GM12891 (cell line): ENCODE measurements around the gene GRIK4.

Experiments
- DNase-seq: peaks from one replicate; pipeline ENCODE4 v3.0.0; 2011; ENCODE audit warnings: low spot score; ENCODE audit not compliant: insufficient read length
- FAIRE-seq: peaks from 2 replicates; lab custom pipeline; 2011; peaks lifted over from hg19 to GRCh38; lab: Jason Lieb, UNC
- PAX5 ChIP-seq: IDR thresholded peaks from 2 replicates; pipeline ENCODE4 v1.6.1; 2011; ENCODE audit warnings: low read length, moderate library complexity, mild to moderate bottlenecking; ENCODE audit not compliant: insufficient read depth, severe bottlenecking
- POLR2A ChIP-seq: IDR thresholded peaks from 2 replicates; pipeline ENCODE4 v1.6.1; 2011; ENCODE audit warnings: low read depth, low read length, control low read depth
- POLR2AphosphoS5 ChIP-seq: IDR thresholded peaks from 2 replicates; pipeline ENCODE4 v1.6.1; 2011; ENCODE audit warnings: low read depth, low read length, control low read depth
- POU2F2 ChIP-seq: IDR thresholded peaks from 2 replicates; pipeline ENCODE4 v1.6.1; 2011; ENCODE audit warnings: low read depth, mild to moderate bottlenecking, control low read depth, low read length, moderate library complexity
- SPI1 ChIP-seq: IDR thresholded peaks from 2 replicates; pipeline ENCODE4 v1.6.1; 2011; ENCODE audit warnings: low read depth, low read length, control low read depth
- TAF1 ChIP-seq: IDR thresholded peaks from 2 replicates; pipeline ENCODE4 v1.6.1; 2011; ENCODE audit warnings: low read depth, low read length, control low read depth

Gene GRIK4

GRCh38 chr11:120522736-120523135, 11.2 kb downstream of the GRIK4 start:
- FAIRE-seq = no peak
- DNase-seq = no peak
- TF ChIP-seq POLR2A (no peak), TAF1 (no peak), POLR2AphosphoS5 (no peak), PAX5 (no peak), POU2F2 (no peak), SPI1 (no peak)

DNA sequence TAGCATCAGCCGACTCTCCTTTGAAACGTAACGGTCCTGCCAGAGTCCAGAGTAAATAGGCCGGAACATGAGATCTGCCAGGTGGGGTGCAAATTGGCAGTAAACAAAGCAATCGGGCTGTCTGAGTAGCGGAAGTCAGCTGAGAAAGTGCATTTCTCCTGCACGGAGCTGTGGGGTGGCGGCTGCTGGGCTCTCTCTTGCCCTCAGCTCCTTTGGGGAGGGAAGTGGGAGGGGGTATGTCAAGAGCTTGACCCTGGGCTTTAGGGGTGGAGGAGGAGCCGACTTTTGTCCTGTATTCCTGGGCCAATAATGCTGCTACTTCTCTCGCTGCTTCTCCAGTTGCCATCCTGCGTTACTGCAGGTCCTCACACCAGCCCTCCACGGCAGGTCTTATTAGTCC, 11.6 kb downstream of the GRIK4 start:
- TF ChIP-seq POLR2AphosphoS5 (no peak), PAX5 (no peak), SPI1 (no peak), POU2F2 (no peak)
- DNase-seq = no peak
- FAIRE-seq = no peak

DNA sequence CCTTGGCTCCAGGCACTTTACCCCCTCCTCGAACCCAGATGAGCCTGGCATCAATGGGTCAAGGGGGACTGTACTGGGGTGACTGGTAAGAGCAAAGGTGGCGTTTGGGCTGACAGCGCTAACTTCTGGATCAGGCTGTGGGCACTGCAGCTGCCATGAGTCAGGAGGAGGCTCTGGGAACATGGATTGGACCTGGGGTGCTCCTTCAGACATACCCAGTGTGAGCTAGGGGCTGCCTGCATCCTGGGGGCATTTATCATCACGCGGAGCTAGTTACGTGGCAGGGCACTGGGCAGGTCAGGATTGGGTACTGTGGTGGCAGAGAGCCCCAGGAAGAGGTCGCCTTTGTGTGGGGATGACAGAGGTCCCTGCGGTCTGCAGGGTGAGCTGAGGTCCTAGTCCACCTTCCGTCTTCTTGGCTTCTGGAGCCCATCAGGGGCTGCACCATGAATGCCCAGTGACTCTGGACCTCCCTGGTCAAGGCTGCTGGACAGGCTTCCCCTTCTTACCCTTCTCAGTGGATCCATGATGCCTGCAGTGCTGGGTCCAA, 13.1 kb downstream of the GRIK4 start:
- FAIRE-seq = no peak
- DNase-seq = no peak
- TF ChIP-seq POLR2AphosphoS5 (no peak), TAF1 (no peak), POLR2A (no peak), PAX5 (no peak), POU2F2 (no peak), SPI1 (no peak)

DNA sequence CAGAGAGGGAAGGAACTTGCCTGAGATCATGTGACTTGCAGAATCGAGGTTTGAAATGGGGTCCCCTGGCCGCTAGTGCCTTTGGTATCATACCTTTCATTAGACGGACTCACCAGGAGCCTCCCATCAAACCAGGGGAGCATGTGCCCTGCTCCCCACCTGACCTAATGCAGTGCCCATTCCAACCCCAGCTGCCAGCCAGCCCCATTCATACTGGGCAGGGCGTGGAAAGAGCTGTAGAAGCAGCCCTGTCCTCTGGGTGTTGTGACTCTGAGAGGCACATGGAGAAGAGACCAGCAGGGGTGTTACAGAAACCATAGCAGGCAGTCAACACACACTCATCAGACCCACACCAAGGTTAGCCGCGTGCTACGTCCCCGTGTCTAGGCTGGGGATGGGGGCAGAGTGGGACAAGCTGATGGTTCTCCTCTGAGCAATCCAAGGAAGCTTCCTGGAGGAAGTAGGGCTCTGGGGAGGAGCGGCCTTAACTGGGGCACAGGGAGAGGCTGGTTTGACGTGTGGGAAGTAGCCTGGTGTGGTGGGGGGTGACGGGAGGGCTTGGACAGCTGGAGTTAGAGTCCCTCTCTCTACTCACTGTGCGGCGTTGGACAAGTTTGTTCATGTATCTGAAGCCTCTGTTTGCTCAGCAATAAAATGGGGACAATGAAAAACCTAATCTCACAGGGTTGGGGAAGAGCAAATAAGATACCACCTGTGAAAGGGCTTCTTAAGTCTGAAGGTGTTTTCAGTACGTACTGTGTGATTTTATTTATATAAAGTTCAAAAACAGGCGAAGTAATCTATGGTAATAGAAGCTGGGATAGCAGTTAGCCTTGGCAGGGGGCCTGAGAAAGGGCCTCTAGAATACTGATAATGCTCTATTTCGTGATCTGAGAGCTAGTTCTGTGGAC, 14.0 kb downstream of the GRIK4 start:
- DNase-seq (no peak), FAIRE-seq (no peak)
- TF ChIP-seq POLR2A (no peak), SPI1 (no peak), POLR2AphosphoS5 (no peak), POU2F2 (no peak), PAX5 (no peak), TAF1 (no peak)

DNA sequence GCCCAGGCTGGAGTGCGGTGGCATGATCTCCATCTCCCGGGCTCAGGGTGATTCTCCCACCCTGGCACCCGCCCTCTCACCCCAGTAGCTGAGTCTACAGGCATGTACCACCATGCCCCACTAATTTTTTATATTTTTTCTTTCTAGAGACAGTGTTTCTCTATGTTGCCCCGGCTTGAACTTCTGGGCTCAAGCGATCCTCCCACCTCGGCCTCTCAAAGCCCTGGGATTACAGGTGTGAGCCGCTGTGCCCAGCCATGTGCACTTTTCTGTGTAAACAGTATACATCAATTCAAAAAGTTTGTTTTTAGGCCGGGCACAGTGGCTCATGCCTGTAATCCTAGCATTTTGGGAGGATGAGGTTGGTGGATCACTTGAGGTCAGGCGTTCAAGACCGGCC, 14.7 kb downstream of the GRIK4 start:
- FAIRE-seq (no peak), DNase-seq (no peak)
- TF ChIP-seq PAX5 (no peak), TAF1 (no peak), POLR2A (no peak), POLR2AphosphoS5 (no peak), SPI1 (no peak), POU2F2 (no peak)

DNA sequence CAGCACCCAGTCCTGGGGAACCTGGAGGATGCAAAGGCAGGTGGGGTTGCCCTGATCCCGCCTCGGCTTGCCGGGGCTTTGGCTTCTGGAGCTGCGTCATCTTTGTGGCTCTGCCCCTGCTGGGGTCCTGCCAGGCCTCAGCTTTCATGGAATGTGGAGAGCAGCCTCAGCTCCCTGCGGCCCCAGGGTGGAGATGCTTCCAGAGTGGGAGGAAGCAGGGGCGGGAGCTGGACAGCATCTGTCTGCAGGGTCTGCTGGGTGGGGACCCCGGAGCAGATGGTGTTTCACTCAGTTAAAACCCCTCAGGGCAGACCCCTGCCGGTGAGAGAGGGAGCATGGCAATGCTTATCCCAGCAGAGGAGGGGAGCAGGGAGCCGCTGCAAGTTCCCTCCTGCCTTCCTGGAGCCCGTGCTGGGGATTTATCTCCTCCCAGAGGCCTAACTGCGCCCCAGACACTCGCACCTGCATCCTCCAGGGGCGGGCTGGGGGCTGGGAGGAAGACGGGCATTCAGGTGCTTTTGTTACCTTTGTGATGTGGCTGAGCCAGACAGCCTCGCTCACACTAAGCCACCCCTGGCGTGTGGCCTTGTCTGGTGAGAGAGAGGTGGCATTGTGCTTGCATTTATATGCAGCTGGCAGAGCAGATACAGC, 15.7 kb downstream of the GRIK4 start:
- TF ChIP-seq POLR2AphosphoS5 (no peak), POU2F2 (no peak), TAF1 (no peak), SPI1 (no peak), POLR2A (no peak)
- DNase-seq = no peak
- no peak for FAIRE-seq

DNA sequence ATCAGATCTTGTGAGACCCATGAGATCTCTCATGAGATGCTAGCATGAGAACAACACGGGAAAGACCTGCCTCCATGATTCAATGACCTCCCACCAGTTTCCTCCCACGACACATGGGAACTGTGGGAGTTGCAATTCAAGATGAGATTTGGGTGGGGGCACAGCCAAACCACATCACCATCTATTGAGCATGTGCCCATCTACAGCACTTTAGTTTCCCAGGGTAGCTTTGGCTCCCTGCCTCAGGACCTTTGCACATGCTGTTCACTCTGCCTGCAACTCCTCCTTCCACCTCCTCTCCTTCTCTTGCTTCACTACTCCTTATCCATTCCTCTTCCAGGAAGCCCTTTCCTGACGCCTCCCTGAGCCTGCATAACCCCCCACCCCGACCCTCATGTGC, 17.2 kb downstream of the GRIK4 start:
- DNase-seq (no peak), FAIRE-seq (no peak)
- TF ChIP-seq TAF1 = no peak
- no peak for TF ChIP-seq PAX5

- FAIRE-seq (no peak), DNase-seq (no peak)
- no peak for TF ChIP-seq POLR2A
Observed at GRCh38 chr11:120529214-120529613, 17.7 kb downstream of the GRIK4 start.

GRCh38 chr11:120529911-120530310, 18.4 kb downstream of the GRIK4 start:
- TF ChIP-seq TAF1 = no peak
- no peak for TF ChIP-seq POLR2A
- no peak for TF ChIP-seq POU2F2
- no peak for TF ChIP-seq SPI1
- TF ChIP-seq POLR2AphosphoS5 = no peak
- no peak for TF ChIP-seq PAX5
- DNase-seq (no peak), FAIRE-seq (no peak)

GRCh38 chr11:120532082-120532831, 20.7 kb downstream of the GRIK4 start:
- no peak for FAIRE-seq
- no peak for DNase-seq
- TF ChIP-seq PAX5 = no peak
